Gastroesophageal sphincter (tissue), 4 donors: Measurements from ENCODE around the gene FAM151A. TPM values are rescaled to one million over a fixed set of nuclear protein-coding genes. Genes with fewer than 3 reads are reported as not detected.

Experiments
- ATAC-seq: fragments of 150-250 bp; one replicate; pipeline ENCODE4 v1.9.1; 2016; ENCODE audit warnings: mild to moderate bottlenecking, moderate library complexity
- H3K27ac ChIP-seq, 4 donors: fragments of 200-600 bp; sonication (generic) in 3 of 4; 1 replicate in 3 of 4; 2 replicates in 1 of 4; pipeline ENCODE4 v1.5.1; 2016 to 2019
- H3K27me3 ChIP-seq: fragments of 200-600 bp; sonication (generic); one replicate; pipeline ENCODE4 v1.5.1; 2019
- H3K36me3 ChIP-seq, 2 donors: fragments of 200-600 bp; sonication (generic); one replicate each; pipeline ENCODE4 v1.5.1; 2019; ENCODE audit warnings: control low read depth in 1 of 2
- H3K4me1 ChIP-seq, 3 donors: fragments of 200-600 bp; sonication (generic); 1 replicate in 2 of 3; 2 replicates in 1 of 3; pipeline ENCODE4 v1.5.1; 2016 to 2019; ENCODE audit warnings: control low read depth in 2 of 3
- H3K4me3 ChIP-seq, 2 donors: fragments of 200-600 bp; sonication (generic); one replicate each; pipeline ENCODE4 v1.5.1; 2019; ENCODE audit warnings: mild to moderate bottlenecking in 1 of 2, moderate library complexity in 1 of 2
- H3K9me3 ChIP-seq, 3 donors: fragments of 200-600 bp; sonication (generic); one replicate each; pipeline ENCODE4 v1.5.1; 2017 to 2019; ENCODE audit warnings: control low read depth in 2 of 3
- EP300 ChIP-seq: sonication (generic); formaldehyde crosslinking; IDR thresholded peaks from one replicate; pipeline ENCODE4 v1.6.1; 2017; ENCODE audit warnings: antibody characterized with exemption, mild to moderate bottlenecking
- POLR2A ChIP-seq, 2 donors: fragments of 450-650 bp; IDR thresholded peaks; one replicate each; pipeline ENCODE4 v1.6.1; 2017; ENCODE audit warnings: antibody characterized with exemption in 2 of 2, mild to moderate bottlenecking in 2 of 2, moderate library complexity in 1 of 2
- POLR2AphosphoS5 ChIP-seq: sonication (generic); formaldehyde crosslinking; IDR thresholded peaks from one replicate; pipeline ENCODE4 v1.6.1; 2017; ENCODE audit warnings: antibody characterized with exemption
- WGBS, 2 donors: methylation state at CpG; one replicate each; pipeline ENCODE4 v1.1.5; 2018; ENCODE audit warnings: low coverage in 1 of 2; 5-methylcytosine and 5-hydroxymethylcytosine counted together
- total RNA-seq, 4 donors: library from RNA; depleted of rRNA; stranded (reverse); fragments of >200 nt; gene quantifications; one replicate each; pipeline ENCODE4 v1.1.0, GENCODE V29; 2016
- TF ChIP-seq, protein P1 (sequence below), 4 experiments: fragments of 200-600 bp in 2 of 4; fragments of 450-650 bp in 2 of 4; sonication (generic) in 1 of 4; IDR thresholded peaks; one replicate each; pipeline ENCODE4 v1.5.1; 2017 to 2019; ENCODE audit warnings: antibody characterized with exemption in 4 of 4, mild to moderate bottlenecking in 2 of 4, moderate library complexity in 2 of 4

The FAM151A gene
- total RNA-seq, 4 donors from 2014 or later, result not detected

DNA sequence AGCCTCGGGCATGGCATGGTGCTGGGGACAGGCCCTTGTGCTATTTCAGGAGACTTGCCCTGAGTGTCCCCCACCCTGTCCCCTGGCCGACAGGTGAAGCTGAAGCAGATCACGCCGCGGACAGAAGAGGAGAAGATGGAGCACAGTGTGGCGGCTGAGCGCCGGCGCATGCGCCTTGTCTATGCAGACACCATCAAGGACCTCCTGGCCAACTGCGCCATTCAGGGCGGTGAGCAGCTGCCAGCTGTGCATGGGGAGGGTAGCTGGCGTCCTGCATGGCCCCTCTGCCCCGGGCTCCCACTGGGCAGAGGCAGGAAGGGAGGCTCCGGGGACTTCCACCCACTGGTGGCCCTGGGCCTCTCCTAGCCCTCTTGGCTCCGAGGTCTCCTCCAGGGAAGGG, 28.9 kb downstream of the FAM151A start:
- ATAC-seq, result no peak
- WGBS, 2 donors, result 50% methylated on average over 4 of the region's 16 CpGs; no CpG with 5 or more reads in 1 of the 2 donors
- H3K36me3 ChIP-seq, result peaks cover 0 to 80% of the 10 kb centered on the region in 2 donors

GRCh38 chr1:54593571-54594160, 29.7 kb downstream of the FAM151A start:
- H3K36me3 ChIP-seq, result peaks cover 0 to 78% of the 10 kb centered on the region in 2 donors
- no peak for ATAC-seq

More for the DNA sequence above, 28.9 kb downstream of the FAM151A start:
- H3K27me3 ChIP-seq, result no peaks in the 10 kb centered on the region
- TF ChIP-seq POLR2A (IDR thresholded peaks at IDR 0.05) (no peak), EP300 (no peak)
- TF ChIP-seq, protein P1, sequence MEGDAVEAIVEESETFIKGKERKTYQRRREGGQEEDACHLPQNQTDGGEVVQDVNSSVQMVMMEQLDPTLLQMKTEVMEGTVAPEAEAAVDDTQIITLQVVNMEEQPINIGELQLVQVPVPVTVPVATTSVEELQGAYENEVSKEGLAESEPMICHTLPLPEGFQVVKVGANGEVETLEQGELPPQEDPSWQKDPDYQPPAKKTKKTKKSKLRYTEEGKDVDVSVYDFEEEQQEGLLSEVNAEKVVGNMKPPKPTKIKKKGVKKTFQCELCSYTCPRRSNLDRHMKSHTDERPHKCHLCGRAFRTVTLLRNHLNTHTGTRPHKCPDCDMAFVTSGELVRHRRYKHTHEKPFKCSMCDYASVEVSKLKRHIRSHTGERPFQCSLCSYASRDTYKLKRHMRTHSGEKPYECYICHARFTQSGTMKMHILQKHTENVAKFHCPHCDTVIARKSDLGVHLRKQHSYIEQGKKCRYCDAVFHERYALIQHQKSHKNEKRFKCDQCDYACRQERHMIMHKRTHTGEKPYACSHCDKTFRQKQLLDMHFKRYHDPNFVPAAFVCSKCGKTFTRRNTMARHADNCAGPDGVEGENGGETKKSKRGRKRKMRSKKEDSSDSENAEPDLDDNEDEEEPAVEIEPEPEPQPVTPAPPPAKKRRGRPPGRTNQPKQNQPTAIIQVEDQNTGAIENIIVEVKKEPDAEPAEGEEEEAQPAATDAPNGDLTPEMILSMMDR (IDR thresholded peaks at IDR 0.05), result no peak
- no peaks in the 10 kb centered on the region for H3K4me1 ChIP-seq
- no peak overlapping the region for H3K27ac ChIP-seq
- no peak overlapping the region for H3K4me3 ChIP-seq
- H3K9me3 ChIP-seq, result no peaks in the 10 kb centered on the region

GRCh38 chr1:54591127-54591756, 32.1 kb downstream of the FAM151A start:
- 95 to 100% methylated on average over 1 to 4 of the region's 5 CpGs for WGBS, 2 donors
- Histone ChIP-seq H3K4me3 (no peak overlapping the region), H3K36me3 (peaks cover 0 to 68% of the 10 kb centered on the region in 2 donors), H3K9me3 (no peaks in the 10 kb centered on the region), H3K4me1 (no peaks in the 10 kb centered on the region), H3K27ac (no peak overlapping the region), H3K27me3 (no peaks in the 10 kb centered on the region)
- TF ChIP-seq POLR2AphosphoS5 (no peak), POLR2A (IDR thresholded peaks at IDR 0.05) (no peak), EP300 (no peak)
- TF ChIP-seq, protein P1 (IDR thresholded peaks at IDR 0.05), result no peak
- no peak for ATAC-seq

More at GRCh38 chr1:54593571-54594160, 29.7 kb downstream of the FAM151A start:
- TF ChIP-seq POLR2AphosphoS5 (no peak), POLR2A (IDR thresholded peaks at IDR 0.05) (no peak)
- TF ChIP-seq, protein P1 (IDR thresholded peaks at IDR 0.05), result no peak
- H3K4me1 ChIP-seq, result no peaks in the 10 kb centered on the region
- H3K27me3 ChIP-seq, result no peaks in the 10 kb centered on the region
- no peak overlapping the region for H3K27ac ChIP-seq
- 92% methylated on average over 2 of the region's 10 CpGs; no CpG with 5 or more reads in 1 of the 2 donors for WGBS, 2 donors
- H3K4me3 ChIP-seq, result no peak overlapping the region
- no peaks in the 10 kb centered on the region for H3K9me3 ChIP-seq

DNA sequence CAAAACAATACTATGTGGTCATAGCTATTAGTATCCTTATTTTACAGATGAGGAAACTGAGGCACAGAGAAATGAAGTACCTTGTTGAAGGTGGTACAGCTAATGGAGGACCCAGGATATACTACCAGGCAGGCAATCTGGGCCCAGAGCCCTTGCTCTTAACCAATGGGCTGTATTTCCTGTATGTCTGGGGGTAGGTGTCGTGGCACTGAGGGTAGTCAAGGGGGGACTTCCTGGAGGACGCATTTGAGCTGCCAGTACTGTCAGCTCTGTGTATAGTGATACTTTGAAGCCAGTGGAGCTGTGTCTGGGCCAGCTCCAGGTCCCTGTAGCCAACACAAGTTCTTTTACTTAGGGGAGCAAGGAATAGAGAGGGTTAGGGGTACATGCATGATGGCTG, 34.9 kb downstream of the FAM151A start:
- Histone ChIP-seq H3K9me3 (no peaks in the 10 kb centered on the region), H3K36me3 (peaks cover 0 to 50% of the 10 kb centered on the region in 2 donors), H3K27ac (no peak overlapping the region), H3K4me3 (no peak overlapping the region), H3K27me3 (no peaks in the 10 kb centered on the region), H3K4me1 (peaks cover 0 to 9% (median 0%) of the 10 kb centered on the region in 3 donors)
- no peak for ATAC-seq
- TF ChIP-seq POLR2AphosphoS5 (no peak), POLR2A (IDR thresholded peaks at IDR 0.05) (no peak), EP300 (no peak)
- TF ChIP-seq, protein P1 (IDR thresholded peaks at IDR 0.05), result no peak
- WGBS, 2 donors, result 70% methylated on average over 2 of the region's 2 CpGs
